Stimulated activated CD4-positive, alpha-beta T cell treated with anti-CD3 and anti-CD28 coated beads, Interleukin-15, amount 100 ng/mL, for 48 hours (primary cell): Measurements from ENCODE around the gene RHOA.
"Not testable (repeated sequence)": the region's sequence is repeated elsewhere in the genome, so short reads cannot be mapped to it uniquely, and the experiment has no call there.

Source experiments
- DNase-seq, 2 donors: peaks; one replicate each; pipeline ENCODE4 v3.0.0-alpha.2; 2020; ENCODE audit warnings: low read depth in 2 of 2

The RHOA gene

GRCh38 chr3:49411535-49411967 lies 225 bp downstream of the RHOA start:
- DNase-seq, result peak; percentile 33 to 45

DNA sequence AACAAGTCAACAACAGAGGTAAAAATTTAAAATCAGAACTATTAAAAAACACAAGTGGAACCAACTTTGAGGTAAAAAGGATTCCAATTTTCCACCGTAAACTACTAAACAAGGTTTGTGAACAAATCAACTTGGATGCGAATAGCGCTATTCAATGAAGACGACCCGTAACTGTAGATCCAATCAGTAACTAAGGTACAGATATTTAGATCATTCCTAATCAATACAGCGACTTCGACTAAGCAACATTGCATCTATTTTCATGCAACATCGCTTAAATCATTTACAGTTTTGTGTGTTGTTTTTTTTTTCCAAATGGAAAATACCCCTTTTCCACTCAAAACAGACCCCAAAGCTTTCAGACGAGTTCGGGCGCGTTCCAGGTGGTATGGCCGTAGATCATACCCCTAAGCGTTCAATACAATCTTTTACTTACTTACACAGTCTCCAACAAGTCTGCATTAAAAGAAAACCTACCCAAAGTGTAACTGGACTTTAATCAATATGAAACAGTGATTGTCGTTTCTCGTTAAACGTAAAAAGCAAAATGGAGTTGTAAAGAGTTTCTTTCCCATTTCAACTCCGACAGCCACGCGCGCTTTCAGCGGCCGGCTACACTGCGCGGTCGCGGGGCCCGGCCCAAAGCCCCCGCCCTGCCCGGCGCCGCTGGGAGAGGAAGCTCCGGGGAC lies 786 bp downstream of the RHOA start:
- DNase-seq, result no peak

GRCh38 chr3:49410066-49410845 lies 1.5 kb downstream of the RHOA start:
- no peak for DNase-seq

GRCh38 chr3:49406571-49407565 lies 4.9 kb downstream of the RHOA start:
- no peak for DNase-seq

DNA sequence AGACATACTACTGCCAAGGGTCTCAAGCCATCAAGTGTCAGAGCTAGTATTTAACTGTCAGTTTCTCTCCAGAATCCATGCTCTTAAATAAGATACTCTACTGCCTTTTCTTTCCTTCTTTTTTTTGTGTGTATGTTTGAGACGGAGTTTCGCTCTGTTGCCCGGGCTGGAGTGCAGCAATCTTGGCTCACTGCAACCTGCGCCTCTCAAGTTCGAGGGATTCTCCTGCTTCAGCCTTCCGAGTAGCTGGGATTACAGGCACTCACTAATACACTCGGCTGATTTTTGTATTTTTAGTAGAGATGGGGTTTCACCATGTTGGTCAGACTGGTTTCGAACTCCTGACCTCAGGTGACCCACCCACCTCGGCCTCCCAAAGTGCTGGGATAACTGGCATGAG lies 6.2 kb downstream of the RHOA start:
- DNase-seq, result not testable (repeated sequence)

DNA sequence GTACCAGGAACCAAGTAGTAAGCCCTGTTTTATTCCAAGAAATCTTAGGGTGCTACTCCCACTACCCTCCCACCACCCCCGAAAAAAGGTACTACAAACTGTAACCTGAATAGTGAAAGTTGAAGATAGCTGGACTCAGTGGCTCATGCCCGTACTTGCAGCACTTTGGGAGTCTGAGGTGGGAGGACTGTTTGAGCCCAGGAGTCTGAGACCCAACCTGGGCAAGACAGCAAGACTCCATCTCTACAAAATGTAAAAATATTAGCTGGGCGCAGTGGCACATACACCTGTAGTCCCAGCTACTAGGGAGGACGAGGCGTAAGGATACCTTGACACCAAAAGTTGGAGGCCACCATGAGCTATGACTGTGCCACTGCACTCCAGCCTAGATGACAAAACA lies 7.9 kb downstream of the RHOA start:
- DNase-seq, result no peak

DNA sequence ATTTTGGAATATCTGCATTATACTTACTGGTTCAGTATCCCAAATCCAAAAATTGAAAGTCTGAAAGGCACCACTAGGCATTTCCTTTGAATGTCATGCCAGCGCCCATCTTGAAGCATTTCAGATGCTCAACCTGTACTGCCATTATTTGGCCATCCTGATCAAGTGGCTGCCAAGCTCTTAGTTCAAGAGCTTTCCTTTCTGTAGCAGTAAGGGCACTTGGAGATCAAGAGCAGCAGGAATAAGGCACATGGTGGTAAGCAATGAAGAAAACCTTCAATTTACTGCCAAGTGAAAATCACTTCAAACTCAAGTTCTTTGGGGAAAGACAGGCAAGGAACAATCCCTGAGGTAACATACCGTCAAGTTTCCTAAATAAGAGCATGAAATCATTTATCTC lies 10.0 kb downstream of the RHOA start:
- DNase-seq, result no peak

DNA sequence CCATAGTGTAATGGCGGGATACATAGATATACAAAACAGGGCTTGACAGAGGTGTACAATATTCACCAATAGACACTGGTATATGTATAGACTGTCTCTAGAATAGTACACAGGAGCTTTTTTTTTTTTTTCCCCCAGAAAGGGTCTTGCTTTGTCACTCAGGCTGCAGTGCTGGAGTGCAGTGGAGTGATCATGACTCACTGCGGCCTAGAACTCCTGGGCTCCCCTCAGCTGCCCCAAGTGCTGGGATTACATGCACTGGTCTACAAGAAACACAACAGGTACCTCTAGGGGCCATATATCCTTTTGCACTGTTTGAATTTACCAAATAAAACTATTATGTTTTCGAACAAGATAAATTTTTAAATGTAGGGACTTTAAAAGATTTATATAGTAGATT lies 12.3 kb downstream of the RHOA start:
- DNase-seq, result no peak

DNA sequence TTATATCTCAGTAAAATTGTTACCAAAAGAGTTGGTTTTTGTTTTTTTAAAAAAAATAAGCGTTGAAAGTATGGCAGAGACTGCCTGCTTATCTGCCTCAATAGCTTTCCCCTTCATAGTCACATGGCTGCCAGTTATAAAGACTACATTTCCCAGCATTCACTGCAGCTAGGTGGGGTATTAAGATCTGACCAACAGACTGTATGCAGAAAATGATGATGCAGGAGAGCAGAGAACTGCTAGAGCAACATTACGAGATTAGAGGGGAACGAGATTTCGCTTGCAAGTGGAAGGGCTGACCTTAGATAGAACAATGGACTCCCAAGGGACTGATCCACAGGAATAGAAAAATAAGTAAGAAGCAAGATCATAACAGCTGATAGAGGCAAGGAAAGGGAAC lies 14.3 kb downstream of the RHOA start:
- DNase-seq, result no peak

DNA sequence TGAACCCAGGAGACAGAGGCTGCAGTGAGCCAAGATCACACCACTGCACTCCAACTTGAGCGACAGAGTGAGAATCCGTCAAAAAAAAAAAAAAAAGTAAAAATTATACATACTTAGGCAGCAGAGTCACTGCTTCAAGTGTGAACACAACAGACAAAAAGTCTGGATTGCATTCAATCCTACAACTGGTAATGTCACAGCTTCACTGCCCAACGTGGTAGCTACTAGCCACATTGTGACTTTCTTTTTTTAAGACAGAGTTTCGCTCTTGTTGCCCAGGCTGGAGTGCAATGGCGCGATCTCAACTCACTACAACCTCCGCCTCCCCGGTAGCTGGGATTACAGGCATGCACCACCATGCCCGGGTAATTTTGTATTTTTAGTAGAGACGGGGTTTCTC lies 20.5 kb downstream of the RHOA start:
- not testable (repeated sequence) for DNase-seq

DNA sequence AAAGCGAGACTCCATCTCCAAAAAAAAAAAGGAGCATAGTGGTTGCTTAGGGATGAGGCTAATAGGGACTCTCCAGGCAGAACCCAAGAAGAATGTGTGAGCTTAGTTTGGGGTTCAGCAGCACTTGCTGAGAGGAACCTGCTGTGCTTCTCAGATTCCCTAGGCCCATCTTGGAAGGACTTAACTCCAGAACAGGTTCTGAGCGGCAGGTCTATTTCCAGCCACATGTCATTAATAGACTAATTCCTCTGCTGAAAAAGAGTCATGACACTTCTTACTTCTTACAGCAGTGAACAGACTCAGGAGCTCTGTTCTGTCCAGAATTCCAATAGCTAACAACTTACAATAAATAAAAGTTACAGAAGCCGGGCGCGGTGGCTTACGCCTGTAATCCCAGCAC lies 22.5 kb downstream of the RHOA start:
- no peak for DNase-seq

DNA sequence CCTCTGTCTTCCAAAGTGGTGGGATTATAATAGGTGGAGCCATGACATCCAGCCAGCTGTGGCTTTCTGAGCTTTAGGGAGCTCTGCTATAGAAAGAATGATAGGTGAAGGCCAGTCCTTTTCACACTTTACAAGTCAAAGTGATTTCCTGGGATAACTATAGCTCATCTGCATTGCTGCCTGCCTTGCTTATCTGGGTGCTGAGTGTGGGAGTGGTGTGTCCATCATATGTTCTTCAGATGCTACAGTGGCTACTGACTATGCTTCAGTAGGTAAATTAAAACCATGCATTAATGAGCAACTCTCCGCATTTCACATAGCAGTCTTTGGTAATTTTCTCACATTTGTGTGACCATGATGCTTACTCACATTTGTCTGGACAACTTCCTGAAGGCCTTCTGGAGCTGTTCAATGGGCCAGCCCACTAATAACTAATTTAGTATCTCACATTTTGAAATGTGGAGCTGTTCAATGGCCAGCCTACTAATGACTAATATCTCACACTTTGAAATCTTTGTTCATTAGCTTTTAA lies 23.4 kb downstream of the RHOA start:
- DNase-seq, result no peak

DNA sequence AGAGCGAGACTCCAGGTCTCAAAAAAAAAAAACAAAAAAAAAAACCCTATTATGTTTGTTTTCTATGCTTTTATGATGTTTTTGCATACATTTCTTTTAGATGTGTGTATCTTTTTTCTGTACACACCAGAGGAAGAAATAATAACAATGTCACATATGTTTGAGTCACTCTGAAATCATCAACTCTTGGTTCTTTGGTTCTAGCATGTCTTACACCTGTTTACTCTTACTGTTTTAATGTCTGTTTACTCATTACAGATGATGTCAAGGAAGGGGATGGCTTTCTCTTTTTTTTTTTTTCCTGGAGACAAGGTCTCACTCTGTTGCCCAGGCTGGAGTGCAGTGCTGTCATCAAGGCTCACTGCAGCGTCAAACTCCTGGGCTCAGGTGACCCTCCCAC lies 24.1 kb downstream of the RHOA start:
- DNase-seq, result no peak

DNA sequence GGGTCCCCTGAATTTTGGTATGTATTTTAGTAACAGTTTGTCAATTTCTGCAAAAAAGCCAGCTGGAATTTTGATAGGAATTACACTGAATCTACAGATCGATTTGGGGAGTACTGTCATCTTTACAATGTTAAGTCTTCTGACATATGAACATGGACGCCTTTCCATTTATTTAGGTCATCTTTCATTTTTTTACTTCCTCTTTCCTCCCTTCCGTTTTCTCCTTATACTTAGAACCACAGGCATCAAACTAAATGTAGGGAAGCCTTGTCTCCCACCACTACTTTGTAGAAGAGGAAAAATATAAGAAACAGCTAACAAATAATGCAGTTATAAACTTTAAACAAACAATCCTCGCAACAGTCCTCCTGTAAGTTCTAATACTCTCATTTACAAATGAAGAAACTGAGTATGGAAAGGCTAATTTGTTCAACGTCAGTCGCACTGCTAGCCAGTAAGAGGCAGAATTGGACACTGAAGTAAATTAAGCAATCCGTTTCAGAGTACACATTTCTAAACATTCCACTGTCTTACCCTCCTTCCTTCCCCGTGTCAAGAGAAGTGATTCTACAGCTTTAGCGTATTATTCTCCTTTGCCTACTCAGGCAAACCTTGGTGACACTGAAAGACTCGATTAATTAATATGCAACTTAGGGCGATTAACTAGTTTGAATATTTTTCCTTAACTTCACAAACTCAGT lies 25.6 kb downstream of the RHOA start:
- no peak for DNase-seq

GRCh38 chr3:49385617-49386016 lies 26.2 kb downstream of the RHOA start:
- no peak for DNase-seq

- DNase-seq, result no peak
These were observed 28.4 kb downstream of the RHOA start for GRCh38 chr3:49383387-49383786.

GRCh38 chr3:49378249-49378895 lies 33.4 kb downstream of the RHOA start:
- no peak for DNase-seq

DNA sequence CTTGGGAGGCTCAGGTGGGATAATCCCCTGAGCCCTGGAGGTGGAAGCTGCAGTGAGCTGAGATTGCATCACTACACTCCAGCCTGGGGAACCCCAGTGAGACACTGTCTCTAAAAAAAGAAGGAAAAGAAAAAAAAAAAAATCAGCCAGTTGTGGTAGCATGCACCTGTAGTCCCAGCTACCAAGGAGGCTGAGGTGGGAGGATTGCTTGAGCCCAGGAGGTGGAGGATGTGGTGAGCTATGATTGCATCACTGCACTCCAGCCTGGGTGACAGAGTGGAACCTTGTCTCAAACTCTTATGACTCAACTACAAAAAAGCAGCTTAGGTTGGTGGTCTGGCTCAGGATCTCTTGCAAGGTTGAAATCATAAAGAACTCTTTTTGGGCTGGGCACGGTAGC lies 34.3 kb downstream of the RHOA start:
- peak; percentile 52 for DNase-seq

- DNase-seq, result no peak
These were observed 39.8 kb downstream of the RHOA start for GRCh38 chr3:49371946-49372345.

- no peak for DNase-seq
These were observed 41.0 kb downstream of the RHOA start for GRCh38 chr3:49370585-49371290.
